HG03108 (cell line): ENCODE data around the gene SRPX2.

Experiments
- ATAC-seq: cut with Tn5 transposase; IDR thresholded peaks from one replicate; pipeline ENCODE4 v1.9.1; 2021; ENCODE audit warnings: moderate library complexity; ENCODE audit not compliant: unreplicated experiment

The SRPX2 gene

DNA sequence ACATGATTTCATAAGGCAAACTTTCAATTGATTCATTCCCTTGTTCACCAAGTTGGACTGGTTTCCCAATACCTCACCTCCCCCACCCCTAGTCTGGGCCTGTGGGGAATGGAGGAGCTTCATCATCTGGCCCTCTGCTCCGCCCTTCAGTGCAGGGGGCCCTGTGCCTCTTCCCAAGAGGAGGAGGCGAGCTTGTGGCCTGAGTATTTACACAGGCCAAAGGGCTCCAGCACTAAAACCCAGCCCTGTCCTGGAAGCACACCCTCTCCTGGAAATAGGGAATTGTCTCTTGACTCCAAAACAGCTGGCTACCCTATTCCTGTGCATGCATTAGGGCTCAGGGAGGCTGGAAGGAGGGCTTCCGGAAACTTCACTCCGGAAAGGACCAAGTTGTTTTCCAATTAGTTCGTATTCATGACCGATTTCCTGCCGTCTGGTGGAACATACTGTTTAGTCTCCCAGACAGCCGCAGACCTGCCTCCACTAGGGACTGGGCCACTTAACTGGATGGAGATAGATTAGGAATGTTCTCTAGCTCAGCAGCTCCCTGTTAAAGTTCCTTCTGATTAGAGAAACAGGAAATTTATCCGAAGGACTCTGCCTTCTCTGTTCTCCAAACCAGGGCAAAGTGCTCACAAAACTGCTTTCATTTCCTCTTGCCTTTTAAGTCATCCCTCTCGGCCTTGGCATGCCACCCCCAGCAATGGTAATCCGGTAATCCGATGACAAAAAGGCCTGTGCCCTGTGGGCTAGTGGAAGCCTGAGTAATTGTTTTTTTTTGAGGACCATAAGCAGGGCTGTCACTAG lies 5.8 kb downstream of the SRPX2 start:
- no peak for ATAC-seq

DNA sequence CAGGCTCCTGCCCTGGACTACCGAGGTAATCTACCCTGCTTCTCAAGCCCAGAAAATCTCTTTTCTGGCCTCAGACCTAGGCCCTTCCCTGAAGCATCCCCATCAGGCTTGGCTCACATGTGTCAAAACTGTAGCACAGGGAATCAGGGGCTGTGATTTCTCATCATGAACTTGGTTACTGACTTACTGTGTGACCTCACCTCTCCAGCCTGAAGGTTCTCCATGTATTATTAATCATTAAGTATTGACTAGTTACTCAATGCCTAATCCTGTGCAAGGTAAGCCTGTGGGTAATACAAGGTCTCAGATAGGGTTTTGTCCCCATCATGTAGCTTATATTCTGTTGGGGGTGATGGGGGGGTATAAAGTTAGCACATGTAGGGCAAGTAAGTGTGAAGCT lies 6.8 kb downstream of the SRPX2 start:
- no peak for ATAC-seq

GRCh38 chrX:100652266-100652665 lies 8.3 kb downstream of the SRPX2 start:
- no peak for ATAC-seq

DNA sequence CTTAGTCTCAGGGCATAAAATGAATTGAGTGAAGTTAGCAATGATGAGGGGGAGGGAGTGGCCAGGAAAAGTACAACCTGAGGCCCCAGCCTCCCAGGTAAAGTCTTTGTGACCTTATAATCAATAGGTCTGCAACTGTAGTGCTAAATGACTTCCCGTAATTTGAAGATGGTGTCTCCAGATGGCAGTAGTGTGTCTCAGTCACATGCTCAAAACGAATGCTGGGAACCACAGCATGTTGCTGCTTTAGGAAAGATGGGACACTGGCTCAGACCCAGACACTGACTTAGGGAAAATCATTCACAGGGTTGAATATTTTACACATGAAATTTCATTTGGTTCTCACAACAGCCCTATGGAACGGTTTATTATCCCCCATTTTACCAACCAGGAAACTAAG lies 10.3 kb downstream of the SRPX2 start:
- no peak for ATAC-seq

DNA sequence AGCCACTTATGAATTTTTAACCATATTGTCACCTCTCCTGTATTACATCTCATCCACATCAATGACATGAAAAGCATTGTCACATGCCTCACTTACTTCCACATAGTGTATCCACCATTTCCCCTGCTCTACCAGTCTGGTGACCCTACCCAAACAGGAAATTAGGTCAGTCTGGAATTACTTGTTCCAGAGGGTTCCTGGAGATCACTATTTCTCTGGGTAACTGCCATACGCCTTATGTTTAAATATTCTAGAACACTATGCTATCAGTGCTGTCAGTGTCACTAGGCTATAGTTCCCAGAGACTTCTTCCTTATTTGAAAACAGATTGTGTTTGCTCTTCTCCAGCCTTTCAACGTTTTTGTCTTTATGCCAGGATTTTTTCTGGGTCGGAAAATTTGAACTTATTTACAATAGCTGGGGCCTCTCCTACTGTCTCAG lies 15.0 kb downstream of the SRPX2 start:
- ATAC-seq = no peak

DNA sequence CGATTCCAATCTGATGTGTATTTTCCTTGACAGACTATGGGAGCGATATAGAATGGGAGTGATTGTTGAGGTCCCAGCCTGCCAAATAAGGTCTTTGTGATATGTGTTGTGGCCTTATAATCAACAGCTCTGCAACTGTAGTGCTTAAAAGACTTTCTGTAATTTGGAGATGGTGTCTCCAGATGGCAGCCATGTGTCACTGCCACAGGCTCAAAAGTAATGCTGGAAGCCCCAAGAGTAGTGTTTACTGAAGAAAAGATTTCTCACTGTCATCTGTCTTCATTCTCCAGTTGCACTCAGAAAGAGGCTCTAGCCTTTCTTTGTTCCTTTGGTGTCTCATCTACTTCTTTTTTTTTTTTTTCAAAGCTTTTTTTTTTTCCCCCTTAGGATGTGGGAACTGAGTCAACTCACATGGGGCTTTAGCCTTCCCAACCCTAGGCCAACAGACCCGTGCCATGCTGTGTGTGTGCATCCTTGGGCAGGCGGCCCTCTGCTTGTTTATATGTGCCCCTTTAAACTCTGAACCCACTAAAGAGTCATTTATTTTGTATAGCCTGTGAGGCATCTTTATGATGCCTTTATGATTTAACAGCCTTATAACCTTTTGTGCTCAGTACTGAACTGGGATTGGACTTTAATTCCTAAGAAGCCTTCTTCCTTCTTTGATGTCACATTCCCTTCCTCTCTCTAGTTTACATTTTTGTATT lies 15.6 kb downstream of the SRPX2 start:
- no peak for ATAC-seq

DNA sequence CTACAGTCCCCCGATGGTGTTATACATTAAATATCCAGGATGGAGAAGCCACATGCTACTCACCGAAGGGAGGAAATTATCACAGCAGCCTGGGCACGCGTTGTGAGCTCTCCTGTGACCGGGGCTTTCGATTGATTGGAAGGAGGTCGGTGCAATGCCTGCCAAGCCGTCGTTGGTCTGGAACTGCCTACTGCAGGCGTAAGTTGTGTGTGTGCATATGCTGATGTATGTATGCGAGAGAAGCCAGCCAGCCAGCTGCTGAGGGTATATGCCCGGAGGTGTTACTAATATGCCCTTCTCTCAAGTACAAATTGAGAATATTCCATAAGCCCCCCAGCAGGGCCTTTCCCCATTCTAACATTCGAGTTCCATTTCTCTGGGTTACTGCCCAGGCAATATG lies 18.2 kb downstream of the SRPX2 start:
- no peak for ATAC-seq

- no peak for ATAC-seq
Observed at GRCh38 chrX:100662796-100663195, 18.8 kb downstream of the SRPX2 start.

DNA sequence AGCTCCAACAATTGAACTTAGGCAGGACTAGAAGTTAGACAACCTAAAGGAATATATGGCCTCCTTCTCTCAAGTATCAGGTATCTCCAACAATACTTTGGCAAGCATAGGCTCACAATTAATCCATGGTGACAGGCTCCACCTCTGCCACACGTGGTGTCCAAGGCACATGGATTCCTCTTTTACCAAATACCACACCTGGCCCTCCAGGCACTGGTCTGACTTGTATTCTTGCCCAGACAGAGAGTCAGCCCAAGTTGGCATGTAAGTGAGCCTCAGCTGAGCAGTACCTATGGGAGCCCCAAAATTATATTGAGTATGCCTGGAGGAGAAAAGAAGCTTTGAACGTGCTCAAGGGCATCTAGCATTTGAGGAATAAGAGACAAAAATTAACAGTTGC lies 19.6 kb downstream of the SRPX2 start:
- no peak for ATAC-seq

- no peak for ATAC-seq
Observed at GRCh38 chrX:100672966-100673365, 29.0 kb downstream of the SRPX2 start.

DNA sequence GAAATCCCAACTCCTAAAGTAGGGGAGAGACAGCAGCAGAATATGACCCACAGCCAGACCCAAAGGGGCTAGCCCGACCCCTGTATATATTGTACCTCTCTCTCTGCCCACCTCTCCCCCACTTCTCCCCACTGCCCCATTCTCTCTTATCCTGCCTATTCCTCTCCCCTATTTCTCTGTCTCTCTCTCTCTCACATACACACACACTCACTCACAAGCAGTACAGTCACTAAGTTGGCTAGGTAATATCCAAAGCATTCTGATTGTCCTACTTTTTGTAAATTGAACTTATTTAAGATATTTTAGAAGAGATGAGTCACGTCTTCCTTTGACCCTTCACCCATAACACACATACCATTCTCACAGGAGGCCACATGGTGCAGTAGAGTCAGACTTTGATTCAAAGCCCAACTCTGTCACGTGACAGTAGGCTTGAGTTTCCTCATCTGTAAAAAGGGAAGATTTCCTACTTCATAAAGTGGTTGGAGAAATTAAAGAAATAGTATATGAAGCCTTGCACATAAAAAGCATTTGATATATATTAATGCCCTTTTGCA lies 29.5 kb downstream of the SRPX2 start:
- no peak for ATAC-seq

GRCh38 chrX:100674705-100675104 lies 30.7 kb downstream of the SRPX2 start:
- no peak for ATAC-seq

GRCh38 chrX:100677611-100678181 lies 33.7 kb downstream of the SRPX2 start:
- no peak for ATAC-seq

- no peak for ATAC-seq
Observed at GRCh38 chrX:100680756-100681155, 36.8 kb downstream of the SRPX2 start.

GRCh38 chrX:100681599-100681998 lies 37.6 kb downstream of the SRPX2 start:
- no peak for ATAC-seq

DNA sequence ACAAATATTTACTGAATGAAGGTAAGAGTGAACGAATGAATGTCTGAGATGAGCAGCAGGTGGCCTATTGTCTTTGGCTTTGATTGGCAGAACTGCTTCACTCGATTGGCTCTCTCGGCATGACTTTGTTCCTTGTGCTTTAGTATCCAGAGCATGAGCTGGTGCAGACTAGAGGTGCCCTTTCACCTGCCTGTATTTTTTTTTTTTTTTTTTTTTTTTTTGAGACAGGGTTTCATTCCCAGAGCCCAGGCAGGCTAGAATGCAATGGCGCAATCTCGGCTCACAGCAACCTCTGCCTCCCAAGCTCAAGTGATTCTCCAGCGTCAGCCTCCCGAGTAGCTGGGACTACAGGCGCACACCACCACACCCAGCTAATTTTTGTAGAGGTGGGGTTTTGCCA lies 38.9 kb downstream of the SRPX2 start:
- ATAC-seq = no peak

GRCh38 chrX:100685284-100685996 lies 41.4 kb downstream of the SRPX2 start:
- ATAC-seq = peak; percentile 58

DNA sequence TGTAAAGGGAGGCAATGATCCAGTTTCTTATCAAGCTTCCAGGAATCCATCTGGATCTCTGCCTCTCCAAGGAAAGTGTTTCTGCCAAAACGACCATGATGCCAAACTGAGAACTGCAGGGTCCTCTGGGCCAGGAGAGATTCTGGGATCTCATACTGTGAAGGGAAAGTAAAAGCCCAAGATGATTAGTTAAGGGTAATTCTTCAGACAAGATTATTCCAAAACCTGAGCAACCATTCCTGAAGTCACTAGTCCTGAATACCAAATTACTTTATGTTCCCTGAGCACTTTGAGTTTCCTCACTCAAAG lies 42.0 kb downstream of the SRPX2 start:
- ATAC-seq = no peak

DNA sequence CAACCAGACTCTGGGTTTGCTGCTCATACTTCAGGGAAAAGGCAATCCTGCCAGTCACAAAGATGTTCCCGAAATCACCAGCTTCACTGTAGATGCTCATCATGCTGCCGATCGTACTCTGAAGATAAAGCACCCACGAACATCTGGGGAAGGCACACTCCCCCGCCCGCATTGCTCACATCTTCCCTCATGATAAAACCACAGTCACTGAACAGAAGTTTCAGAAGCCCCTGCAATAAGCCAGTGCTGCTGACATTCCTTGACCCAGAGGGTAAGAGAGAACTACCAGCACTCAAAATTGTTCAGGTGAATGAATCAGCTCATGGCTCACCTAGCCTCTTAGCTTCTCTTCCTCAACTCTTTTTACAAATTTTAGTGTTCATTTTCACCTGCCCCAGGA lies 43.1 kb downstream of the SRPX2 start:
- peak; percentile 18 for ATAC-seq

DNA sequence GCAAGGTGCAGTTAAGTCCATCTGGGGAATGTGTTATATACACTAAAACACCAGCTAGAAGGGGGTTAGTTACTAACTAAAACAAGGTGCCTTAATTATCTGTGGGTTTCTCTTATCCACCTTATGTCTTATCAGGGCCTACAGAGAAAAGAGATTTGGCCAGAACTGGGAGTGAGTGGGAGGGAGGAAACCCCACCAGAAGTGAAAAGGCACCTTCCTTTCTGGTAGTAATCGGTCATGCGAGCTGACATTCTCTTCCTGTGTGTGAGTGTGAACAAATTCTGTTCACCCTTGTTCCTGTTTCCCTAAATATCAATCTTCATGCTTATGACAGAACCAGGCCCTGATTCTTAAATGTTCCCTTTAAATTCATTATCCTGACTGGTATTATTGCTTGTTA lies 43.5 kb downstream of the SRPX2 start:
- peak; percentile 78 for ATAC-seq

DNA sequence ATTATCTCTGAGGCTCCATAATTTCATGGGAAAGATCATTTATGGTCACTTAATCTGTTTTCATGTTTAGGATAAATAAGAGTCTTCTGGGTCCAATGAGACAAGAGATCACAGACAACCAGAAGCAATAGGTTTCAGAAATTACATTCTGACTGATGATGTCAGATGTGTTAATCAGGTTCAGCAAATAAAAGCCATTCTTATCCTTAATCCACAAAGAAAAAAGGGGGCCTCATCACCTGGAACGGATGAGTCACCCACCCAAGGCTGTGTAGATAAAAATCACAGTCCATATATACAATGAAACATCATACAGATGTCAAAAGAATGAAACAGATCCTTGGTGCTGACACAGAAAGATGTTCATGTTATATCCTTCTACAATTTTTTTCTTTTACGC lies 51.3 kb downstream of the SRPX2 start:
- ATAC-seq = no peak
